GM19351 (cell line): ENCODE measurements around the gene RPS27L.

Experiments
- ATAC-seq: cut with Tn5 transposase; IDR thresholded peaks from one replicate; pipeline ENCODE4 v1.9.1; 2021; ENCODE audit warnings: mild to moderate bottlenecking, moderate library complexity; ENCODE audit not compliant: unreplicated experiment

The RPS27L gene

GRCh38 chr15:63188247-63188925, 31.1 kb upstream of the RPS27L start:
- no peak for ATAC-seq

- ATAC-seq = no peak
Observed at GRCh38 chr15:63187589-63188226, 30.4 kb upstream of the RPS27L start.

- no peak for ATAC-seq
Observed at GRCh38 chr15:63186065-63186464, 28.8 kb upstream of the RPS27L start.

DNA sequence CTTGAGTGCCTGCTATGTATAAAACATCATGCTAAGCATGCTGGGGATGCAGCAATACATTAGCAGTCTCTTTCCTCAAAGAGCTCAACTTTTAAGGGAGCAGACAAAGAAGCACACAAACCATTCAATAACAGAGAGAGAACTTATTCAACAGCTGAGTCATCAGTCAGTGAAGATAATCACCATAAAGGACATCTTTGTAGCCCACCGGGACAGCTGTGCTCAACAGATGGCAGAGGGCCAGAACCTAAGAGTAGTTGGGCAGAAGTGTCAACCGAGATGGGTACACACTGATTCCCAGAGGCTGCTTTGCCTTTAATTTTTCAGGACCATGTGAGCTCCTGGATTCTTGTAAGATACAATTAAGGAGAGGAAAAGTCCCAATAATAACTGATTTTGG, 27.9 kb upstream of the RPS27L start:
- ATAC-seq = no peak

DNA sequence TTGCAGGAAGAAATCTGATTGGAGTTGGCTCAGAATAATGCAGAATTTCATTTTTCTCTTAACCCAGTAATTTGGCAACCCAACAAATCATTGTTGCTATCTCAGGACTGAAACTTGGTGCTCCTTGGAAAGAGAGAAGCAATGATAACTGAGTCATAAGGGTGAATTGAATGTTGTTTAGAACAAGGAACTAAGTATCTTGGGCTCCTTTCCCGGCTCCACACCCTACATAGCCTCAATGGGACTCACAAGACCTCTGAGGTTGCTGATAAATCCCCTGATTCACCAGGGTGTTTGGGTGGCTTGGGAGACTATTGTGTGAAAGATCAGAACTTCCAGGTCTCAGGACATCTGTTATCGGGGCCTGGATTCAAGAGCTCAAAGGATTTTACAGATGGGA, 24.4 kb upstream of the RPS27L start:
- ATAC-seq = no peak

DNA sequence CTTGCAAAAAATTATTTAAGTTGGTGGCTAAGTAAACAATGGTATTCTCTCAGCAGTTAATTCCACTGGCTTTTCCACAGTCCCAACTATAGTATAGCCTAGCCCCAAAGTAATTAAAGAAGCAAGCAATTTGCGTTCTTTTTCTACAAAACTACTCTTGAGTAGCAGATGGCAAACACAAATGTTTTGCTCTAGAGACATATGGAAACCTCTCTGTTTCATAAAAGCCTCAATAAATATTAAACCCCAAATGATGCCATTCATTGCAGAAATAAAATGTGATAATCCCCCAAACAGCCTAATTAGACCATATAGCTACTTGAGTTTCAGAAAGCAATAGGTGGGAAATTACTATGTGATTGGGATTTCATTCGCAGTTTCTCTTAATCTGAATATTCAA, 23.5 kb upstream of the RPS27L start:
- no peak for ATAC-seq

GRCh38 chr15:63178034-63178433, 20.8 kb upstream of the RPS27L start:
- ATAC-seq = no peak

DNA sequence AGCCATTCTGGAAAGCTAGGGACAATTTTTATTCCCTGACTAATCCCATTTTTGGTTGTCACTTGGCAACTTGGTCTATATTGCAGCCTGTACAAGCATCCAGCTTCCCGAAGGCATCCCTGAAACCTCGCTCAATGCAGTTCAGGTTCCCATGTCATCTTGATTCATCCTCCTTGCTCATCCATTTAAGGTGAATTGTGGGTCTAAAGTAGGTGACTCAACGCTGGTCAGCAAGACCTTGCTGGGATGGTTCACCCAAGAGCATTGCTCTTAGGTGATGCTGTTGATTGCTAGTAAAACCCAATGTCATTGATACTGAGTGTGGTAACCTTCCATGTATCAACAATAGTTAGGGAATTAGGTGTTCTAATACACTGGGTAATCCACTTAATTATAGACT, 19.0 kb upstream of the RPS27L start:
- ATAC-seq = no peak

DNA sequence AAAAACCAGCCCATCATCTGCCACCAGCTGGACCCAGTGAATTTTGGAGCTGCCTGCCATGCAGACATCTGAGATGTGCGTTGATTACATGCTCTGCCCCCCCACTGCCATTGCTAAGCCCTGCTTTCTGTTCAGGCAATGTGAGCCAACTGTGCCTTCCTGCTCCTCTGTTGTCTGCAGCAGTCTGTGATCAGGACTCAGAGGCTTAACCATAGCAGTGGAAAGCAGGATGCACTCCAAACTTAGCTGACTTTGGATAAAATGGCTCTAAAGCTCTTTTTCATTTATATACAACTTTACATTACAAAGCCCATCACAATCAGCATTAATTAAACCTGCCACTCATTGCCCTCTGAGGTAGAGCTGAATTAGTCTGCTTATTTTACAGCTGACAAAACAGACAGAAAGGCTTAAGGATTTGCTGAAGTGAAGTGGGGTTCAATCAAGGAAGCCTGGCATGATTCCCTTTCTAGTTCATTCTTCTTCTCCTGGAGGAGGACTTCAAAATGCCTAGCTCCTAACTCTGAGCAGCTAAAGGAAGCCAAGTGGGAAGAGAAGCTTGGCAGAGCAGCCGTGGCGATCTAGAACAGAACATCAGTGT, 15.7 kb upstream of the RPS27L start:
- ATAC-seq = no peak

DNA sequence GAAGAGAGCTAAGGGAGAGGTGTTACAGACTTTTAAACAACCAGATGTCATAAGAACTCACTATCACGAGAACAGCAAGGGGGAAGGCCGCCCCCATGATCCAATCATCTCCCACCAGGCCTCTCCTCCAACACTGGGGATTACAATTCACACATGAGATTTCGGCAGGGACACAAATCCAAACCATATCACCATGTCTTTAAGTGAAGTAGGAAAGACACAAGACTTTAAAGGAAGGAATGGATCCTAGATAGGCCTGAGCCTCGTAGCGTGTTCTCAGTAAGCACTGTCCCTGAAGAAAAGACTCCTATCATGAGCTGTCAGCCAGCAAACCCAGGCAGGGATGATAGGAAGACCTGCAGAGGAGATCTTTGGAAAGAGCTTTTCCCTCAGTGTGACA, 15.1 kb upstream of the RPS27L start:
- ATAC-seq = no peak

GRCh38 chr15:63169788-63170187, 12.5 kb upstream of the RPS27L start:
- ATAC-seq = no peak

DNA sequence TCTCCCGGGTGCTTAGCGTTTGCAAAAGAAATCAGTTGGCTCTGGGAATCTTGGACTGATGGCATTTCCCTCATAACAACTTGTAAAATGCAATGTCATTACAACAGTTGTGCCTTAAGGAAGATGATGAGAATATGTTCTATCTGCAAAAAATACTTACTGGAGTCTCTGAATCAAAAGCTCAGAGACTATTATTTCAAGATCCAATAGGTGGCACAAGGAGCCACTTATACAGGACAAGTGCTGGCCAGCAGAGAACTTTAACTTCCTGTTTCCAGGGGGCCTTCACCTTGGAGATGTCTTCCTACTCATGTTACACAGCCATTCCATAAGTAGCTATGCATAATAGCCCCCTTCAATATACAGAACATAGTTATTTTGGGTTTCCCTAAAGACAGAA, 8.9 kb upstream of the RPS27L start:
- no peak for ATAC-seq

- ATAC-seq = no peak
Observed at GRCh38 chr15:63165166-63165859, 8.0 kb upstream of the RPS27L start.

GRCh38 chr15:63163217-63163616, 5.9 kb upstream of the RPS27L start:
- ATAC-seq = no peak

DNA sequence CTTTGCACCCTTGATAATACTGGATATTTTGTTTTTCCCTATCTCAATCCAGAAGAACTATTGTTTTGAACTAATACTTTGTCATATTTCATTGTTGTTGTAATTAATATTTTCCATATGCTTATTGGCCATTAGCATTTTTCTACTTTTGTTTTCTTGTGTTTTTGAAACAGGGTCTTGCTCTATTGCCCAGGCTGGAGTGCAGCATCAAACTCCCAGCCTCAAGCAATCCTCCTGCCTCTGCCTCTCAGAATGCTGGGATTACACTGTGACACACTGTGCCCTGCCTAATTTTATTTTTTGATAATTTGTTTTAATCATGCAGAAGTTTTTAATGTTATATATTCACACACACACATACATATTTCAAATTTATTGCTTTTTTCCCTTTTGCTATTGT, 3.4 kb upstream of the RPS27L start:
- no peak for ATAC-seq

DNA sequence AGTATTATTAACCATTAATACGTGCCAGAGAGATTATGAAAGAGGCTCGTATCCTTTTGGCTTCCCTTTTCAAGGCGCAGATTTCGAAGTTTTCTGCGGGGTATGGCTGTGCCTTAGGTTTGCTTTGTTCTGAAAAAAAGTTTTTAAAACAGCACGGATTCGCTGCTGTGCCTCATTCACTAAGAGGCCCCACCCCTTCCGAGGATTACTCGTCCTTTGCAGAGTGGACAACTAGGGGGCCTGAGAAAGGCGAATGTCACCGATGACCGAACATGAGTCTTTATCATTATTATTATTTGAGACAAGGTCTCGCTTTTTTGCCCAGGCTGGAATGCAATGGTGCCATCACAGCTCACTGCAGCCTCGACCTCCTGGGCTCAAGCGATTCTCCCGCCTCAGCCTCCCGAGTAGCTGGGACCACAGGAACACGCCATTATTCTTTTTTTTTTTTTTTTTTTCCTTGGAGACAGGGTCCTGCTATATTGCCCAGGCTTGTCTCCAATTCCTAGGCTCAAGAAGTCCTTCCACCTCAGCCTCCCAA, 684 bp upstream of the RPS27L start:
- peak; percentile 30 for ATAC-seq

DNA sequence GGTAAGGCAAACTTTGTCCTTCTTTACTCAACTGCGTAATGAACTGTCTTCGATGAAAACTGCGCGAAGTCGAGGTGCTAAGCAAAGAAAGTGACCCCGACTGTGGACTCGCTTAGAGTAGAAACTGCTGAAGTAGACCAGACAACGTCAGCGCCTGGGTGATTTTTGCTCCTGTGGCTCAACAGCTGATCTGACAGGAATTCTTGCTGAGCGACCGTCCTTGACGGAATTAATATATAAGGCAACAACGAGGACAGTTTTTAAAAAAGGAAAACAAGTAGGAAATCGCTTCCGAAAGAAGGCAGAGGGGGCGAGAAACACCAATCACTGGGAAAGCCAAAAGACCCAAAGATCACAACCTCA, 541 bp downstream of the RPS27L start:
- ATAC-seq = no peak

DNA sequence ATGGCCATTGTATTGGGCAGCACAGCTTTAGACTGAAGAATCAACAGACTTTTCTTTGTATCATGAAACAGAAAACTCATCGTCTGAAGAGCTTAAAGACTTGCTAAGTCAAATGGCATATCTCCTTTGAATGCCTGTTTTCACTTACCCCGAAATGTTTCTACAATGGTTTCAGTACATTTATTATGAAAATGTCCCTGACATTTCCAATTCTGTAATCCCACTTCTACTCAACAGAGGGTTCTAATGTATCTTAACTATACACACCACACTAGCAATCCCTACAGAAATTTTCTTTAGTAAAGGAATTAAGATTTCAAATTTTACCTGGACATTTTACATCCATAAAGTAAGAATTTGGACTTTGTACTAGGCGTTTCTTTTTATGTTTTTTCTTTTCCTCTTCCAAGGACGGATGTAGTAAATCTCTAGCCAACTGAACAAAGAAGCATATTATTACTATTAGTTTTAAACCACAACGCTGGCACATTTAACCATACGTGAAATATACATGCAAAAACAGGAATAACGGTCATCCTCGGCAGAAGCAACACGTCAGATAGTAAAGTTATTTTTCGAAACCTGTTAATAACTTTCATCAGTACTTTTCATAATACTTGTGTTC, 1.1 kb downstream of the RPS27L start:
- no peak for ATAC-seq

DNA sequence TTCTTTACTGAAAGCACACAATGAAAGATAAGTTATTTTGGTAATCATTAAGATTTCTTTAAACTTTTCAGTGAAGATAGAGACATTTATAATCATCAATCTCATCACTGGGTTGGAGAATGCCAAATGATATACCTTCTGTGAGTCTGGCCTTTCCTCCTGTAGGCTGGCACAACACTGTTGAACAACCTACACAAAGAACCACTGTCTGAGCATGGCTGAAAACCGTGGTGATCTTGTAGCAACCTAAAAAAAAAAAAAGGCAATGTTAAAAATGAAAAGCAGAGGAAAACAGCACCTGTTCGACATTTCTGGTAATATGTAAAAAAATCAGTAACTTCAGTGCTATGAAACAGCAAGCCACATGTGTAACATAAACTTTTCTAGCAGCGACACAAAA, 1.8 kb downstream of the RPS27L start:
- ATAC-seq = no peak

GRCh38 chr15:63151665-63152064, 5.6 kb downstream of the RPS27L start:
- ATAC-seq = no peak

DNA sequence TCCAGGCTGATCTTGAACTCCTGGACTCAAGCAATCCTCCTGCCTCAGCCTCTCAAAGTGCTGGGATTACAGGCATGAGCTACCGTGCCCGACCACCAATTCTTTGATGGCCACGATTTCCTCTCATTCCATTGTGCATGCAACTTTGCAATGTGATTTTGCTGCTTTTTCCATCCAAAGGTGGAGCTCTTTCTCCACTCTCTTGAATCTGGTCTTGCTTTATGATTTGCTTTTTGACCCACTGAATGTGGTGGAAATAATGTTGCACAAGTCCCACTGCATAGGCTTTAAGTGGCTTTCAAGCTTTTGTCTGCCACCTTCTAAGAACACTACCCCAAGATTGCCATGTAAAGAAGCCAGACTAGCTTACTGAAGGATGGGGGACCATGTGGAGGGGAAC, 10.6 kb downstream of the RPS27L start:
- no peak for ATAC-seq
